HG03565 (cell line): ENCODE measurements around the gene TBL1X.

Experiments used
- ATAC-seq: cut with Tn5 transposase; IDR thresholded peaks from one replicate; pipeline ENCODE4 v1.9.1; 2021; ENCODE audit warnings: mild to moderate bottlenecking, moderate library complexity; ENCODE audit not compliant: unreplicated experiment

TBL1X gene

DNA sequence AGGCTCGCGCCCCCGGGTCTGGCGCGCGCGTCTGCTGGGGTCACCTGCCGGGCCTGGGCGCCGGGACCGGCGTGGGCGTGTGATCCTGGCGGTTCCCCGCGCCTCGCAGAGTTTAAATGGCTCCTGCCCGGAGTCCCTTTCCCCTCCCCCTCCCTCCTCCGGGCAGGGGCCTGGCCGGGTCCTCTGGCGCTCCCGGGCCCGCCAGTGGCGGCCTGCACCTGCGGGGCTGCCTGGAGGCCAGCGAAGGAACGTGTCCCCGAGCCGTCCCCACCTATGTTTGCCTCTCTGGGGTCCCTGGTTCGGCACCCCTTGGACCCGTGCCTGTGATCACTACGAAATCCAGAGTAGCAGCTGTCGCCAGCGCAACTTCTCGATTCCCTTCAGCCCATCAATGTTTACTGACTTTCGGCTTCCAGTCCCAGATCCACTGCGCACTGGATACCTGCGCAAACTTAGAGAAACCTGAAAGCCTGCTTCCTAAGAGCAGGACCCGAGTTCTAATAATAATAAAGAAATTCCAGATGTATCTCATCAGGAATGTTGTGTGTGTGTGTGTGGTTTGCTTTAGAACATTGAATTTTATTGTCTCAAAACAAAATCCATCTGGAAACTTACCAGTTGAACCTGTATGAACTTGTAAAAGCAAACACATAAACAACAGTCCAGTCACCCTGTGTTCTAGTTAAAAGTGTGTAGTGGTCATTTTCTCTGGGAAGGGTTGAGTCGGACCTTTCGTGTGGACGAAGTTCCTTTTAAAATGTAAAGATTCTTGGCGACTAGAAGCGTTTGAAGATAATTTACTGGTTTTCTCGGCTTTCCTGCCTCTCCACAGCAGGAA, 322.2 kb downstream of the TBL1X start:
- no peak for ATAC-seq

DNA sequence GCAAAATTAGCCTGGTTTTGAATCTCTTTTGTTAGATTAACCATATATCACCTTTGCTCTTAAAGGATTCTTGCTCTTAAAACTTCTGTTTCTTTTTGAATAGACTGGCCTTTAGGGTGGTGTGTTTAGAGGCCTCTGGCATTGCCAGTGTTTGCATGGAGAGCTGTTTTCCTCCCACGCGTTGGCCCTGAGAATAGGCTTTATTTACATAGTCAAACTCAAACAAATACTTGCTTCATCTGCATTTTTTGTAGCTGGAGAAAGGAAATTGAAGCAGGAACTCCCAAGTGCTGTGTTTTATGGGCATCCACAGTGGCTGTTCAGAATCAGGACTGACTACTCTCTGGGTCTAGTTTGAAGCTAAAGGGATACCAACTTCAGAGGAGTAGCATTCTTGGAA, 324.1 kb downstream of the TBL1X start:
- ATAC-seq = no peak

DNA sequence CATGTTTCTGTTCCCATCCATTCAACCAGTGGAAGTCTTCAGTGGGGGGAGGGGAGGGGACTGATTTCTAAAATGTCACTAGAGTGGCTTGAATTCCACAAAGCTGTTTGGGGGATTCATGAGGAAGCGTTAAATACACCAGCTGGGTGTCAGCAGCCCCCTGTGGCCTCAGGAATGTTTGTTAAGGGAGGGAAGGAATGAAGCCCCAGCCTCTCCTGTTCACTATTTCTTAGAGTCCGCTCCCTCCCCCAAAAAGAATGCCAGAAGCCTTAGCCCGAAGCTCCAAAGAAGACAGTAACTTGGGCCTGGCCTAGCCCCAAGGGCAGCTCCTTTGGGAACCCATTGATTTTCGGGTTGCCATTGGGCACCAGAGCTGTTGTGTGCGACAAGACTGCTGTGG, 324.7 kb downstream of the TBL1X start:
- no peak for ATAC-seq
